ENCODE data around the gene GRM8. TPM values are rescaled to one million over a fixed set of nuclear protein-coding genes. Genes with fewer than 3 reads are reported as not detected.

Gene GRM8
- total RNA-seq, 1 experiment from 2014 or later: not detected

DNA sequence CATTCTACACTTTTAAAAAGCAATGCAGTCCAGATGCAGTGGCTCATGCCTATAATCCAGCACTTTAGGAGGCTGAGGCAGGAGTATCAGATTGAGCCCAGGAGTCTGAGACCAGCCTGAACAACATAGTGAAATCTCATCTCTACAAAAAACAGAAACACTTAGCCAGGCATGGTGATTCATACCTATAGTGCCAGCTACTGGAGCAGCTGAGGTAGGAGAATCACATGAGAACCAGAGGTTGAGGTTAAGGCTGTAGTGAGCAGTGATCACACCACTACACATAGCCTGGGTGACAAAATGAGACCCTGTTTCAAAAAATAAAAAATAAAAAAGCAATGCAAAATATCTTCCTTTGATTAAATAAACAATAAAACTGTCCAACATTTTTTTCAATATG is 205.2 kb downstream of the GRM8 start:
- Histone ChIP-seq H3K9me2 (replicated peaks; ENCODE audit: low read length) (no peaks in the 10 kb centered on the region), H2AFZ (ENCODE audit: low read length) (no peak overlapping the region), H3K36me3 (ENCODE audit: low read depth, low read length) (no peaks in the 10 kb centered on the region), H3K4me3 (ENCODE audit: low read length) (no peak overlapping the region), H3K4me2 (ENCODE audit: low read length) (no peak overlapping the region), H3K27me3 (ENCODE audit: low read length) (no peaks in the 10 kb centered on the region), H3K9ac (ENCODE audit: low read length) (no peak overlapping the region), H3K79me2 (ENCODE audit: low read length) (no peaks in the 10 kb centered on the region), H4K20me1 (ENCODE audit: low read length) (no peaks in the 10 kb centered on the region), H3F3A (ENCODE audit: low read length, unreplicated experiment) (no peaks in the 10 kb centered on the region), H3K4me1 (ENCODE audit: insufficient read depth, low read length) (no peaks in the 10 kb centered on the region), H3K27ac (ENCODE audit: low read length) (no peak overlapping the region), H3K9me3 (ENCODE audit: low read length) (no peaks in the 10 kb centered on the region)
- POLR2A ChIA-PET (ENCODE audit: unreplicated experiment): no interaction called here
- no TSS peak for BruUV-seq (replicated peaks)
- no peak for ATAC-seq
- intact Hi-C loops (cut with micrococcal nuclease): no loop called here
- no peak for DNase-seq
- TF ChIP-seq EZH2phosphoT487 (IDR thresholded peaks at IDR 0.05; ENCODE audit: borderline replicate concordance, low read length) (no peak), EZH2 (IDR thresholded peaks at IDR 0.05; ENCODE audit: low read length, unreplicated experiment) (no peak)
- TF ChIP-seq, protein P1, sequence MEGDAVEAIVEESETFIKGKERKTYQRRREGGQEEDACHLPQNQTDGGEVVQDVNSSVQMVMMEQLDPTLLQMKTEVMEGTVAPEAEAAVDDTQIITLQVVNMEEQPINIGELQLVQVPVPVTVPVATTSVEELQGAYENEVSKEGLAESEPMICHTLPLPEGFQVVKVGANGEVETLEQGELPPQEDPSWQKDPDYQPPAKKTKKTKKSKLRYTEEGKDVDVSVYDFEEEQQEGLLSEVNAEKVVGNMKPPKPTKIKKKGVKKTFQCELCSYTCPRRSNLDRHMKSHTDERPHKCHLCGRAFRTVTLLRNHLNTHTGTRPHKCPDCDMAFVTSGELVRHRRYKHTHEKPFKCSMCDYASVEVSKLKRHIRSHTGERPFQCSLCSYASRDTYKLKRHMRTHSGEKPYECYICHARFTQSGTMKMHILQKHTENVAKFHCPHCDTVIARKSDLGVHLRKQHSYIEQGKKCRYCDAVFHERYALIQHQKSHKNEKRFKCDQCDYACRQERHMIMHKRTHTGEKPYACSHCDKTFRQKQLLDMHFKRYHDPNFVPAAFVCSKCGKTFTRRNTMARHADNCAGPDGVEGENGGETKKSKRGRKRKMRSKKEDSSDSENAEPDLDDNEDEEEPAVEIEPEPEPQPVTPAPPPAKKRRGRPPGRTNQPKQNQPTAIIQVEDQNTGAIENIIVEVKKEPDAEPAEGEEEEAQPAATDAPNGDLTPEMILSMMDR (conservative IDR thresholded peaks at IDR 0.05; ENCODE audit: low read depth, low read length): no peak
- CTCF ChIA-PET: no interaction called here

DNA sequence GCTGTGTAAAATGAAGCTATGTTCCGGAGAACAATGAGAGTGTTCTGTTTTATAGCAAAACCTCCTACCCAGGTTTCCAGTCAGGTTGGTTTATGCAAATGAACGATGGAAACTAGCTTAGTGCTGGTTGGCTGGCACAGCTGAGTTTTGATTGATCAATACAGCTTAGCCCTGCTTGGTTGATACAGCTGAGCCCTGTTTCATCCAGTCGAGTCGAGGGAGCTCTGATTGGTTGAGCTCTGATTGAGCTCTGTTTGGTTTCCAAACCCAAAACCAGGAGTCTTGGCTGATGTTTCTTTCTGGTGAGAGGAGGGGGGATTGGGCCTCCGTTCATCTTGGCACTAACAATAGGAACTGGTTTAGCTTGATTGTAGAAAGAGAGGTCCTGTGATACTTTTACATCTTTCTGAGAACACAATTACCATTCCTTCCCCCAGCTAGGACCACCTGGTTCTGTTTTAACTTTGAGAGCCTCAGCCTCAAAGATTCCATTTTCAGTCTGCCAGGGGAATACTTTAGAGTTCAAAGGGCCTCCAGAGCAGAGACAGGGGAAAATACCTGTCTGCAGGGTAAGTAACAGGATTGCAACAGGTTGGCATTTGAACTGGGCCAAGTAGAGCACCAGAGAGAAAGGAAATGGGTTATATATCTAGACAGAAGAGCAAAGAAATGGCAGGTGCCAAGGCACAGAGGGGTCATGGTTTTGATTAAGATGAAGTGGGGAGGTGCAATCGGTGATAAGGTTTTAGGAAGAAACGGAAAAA is 210.9 kb downstream of the GRM8 start:
- no TSS peak for BruUV-seq (replicated peaks)
- POLR2A ChIA-PET (ENCODE audit: unreplicated experiment): no interaction called here

DNA sequence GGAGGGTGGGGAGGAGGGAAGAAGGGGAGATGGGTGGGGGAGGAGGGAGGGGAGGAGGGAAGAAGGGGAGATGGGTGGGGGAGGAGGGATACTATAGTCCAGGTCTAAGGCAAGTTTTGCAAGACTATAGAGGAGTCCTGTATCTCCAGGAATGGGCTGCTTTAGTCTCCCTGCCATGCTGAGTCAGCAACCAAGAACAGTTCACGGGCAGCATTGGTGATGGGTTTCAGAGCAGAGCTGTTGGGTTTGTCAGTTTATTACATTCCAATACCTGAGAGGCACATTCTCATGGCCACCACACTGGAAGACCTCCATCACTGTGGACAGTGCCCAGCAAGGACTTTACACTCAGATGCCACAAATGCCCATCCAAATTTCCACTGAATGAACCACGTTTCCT is 212.7 kb downstream of the GRM8 start:
- no peaks in the 10 kb centered on the region for H3K36me3 ChIP-seq (ENCODE audit: low read depth, low read length)
- DNase-seq: no peak
- H4K20me1 ChIP-seq (ENCODE audit: low read length): no peaks in the 10 kb centered on the region
- no peaks in the 10 kb centered on the region for H3F3A ChIP-seq (ENCODE audit: low read length, unreplicated experiment)
- intact Hi-C loops (cut with micrococcal nuclease): no loop called here
- no peaks in the 10 kb centered on the region for H3K9me2 ChIP-seq (replicated peaks; ENCODE audit: low read length)
- H3K9me3 ChIP-seq (ENCODE audit: low read length): no peaks in the 10 kb centered on the region
- no peak for ATAC-seq
- no peak overlapping the region for H3K27ac ChIP-seq (ENCODE audit: low read length)
- no peak overlapping the region for H3K9ac ChIP-seq (ENCODE audit: low read length)
- no peak overlapping the region for H3K4me3 ChIP-seq (ENCODE audit: low read length)
- ChIA-PET CTCF (no interaction called here), POLR2A (ENCODE audit: unreplicated experiment) (no interaction called here)
- no peak overlapping the region for H3K4me2 ChIP-seq (ENCODE audit: low read length)
- H3K79me2 ChIP-seq (ENCODE audit: low read length): no peaks in the 10 kb centered on the region
- BruUV-seq (replicated peaks): no TSS peak
- TF ChIP-seq EZH2 (IDR thresholded peaks at IDR 0.05; ENCODE audit: low read length, unreplicated experiment) (no peak), EZH2phosphoT487 (IDR thresholded peaks at IDR 0.05; ENCODE audit: borderline replicate concordance, low read length) (no peak)
- TF ChIP-seq, protein P1 (conservative IDR thresholded peaks at IDR 0.05; ENCODE audit: low read depth, low read length): no peak
- no peaks in the 10 kb centered on the region for H3K4me1 ChIP-seq (ENCODE audit: insufficient read depth, low read length)
- no peaks in the 10 kb centered on the region for H3K27me3 ChIP-seq (ENCODE audit: low read length)
- no peak overlapping the region for H2AFZ ChIP-seq (ENCODE audit: low read length)

More for the DNA sequence above, 210.9 kb downstream of the GRM8 start:
- Histone ChIP-seq H3K9me3 (ENCODE audit: low read length) (no peaks in the 10 kb centered on the region), H3K9me2 (replicated peaks; ENCODE audit: low read length) (no peaks in the 10 kb centered on the region), H3K27ac (ENCODE audit: low read length) (no peak overlapping the region), H3K4me2 (ENCODE audit: low read length) (no peak overlapping the region), H3K4me3 (ENCODE audit: low read length) (no peak overlapping the region), H3K36me3 (ENCODE audit: low read depth, low read length) (no peaks in the 10 kb centered on the region), H3F3A (ENCODE audit: low read length, unreplicated experiment) (no peaks in the 10 kb centered on the region), H2AFZ (ENCODE audit: low read length) (no peak overlapping the region), H4K20me1 (ENCODE audit: low read length) (no peaks in the 10 kb centered on the region), H3K79me2 (ENCODE audit: low read length) (no peaks in the 10 kb centered on the region), H3K27me3 (ENCODE audit: low read length) (no peaks in the 10 kb centered on the region), H3K9ac (ENCODE audit: low read length) (no peak overlapping the region), H3K4me1 (ENCODE audit: insufficient read depth, low read length) (no peaks in the 10 kb centered on the region)
- CTCF ChIA-PET: no interaction called here
- no peak for ATAC-seq
- DNase-seq: no peak
- TF ChIP-seq, protein P1 (conservative IDR thresholded peaks at IDR 0.05; ENCODE audit: low read depth, low read length): no peak
- TF ChIP-seq EZH2 (IDR thresholded peaks at IDR 0.05; ENCODE audit: low read length, unreplicated experiment) (no peak), EZH2phosphoT487 (IDR thresholded peaks at IDR 0.05; ENCODE audit: borderline replicate concordance, low read length) (no peak)
- intact Hi-C loops (cut with micrococcal nuclease): no loop called here

Data from PC-3 (cell line).